ENCODE results near the gene IL22RA2. TPM values are rescaled to one million over a fixed set of nuclear protein-coding genes. Genes with fewer than 3 reads are reported as not detected.

Gene IL22RA2
- total RNA-seq, 1 experiment from 2014 or later, result not detected

DNA sequence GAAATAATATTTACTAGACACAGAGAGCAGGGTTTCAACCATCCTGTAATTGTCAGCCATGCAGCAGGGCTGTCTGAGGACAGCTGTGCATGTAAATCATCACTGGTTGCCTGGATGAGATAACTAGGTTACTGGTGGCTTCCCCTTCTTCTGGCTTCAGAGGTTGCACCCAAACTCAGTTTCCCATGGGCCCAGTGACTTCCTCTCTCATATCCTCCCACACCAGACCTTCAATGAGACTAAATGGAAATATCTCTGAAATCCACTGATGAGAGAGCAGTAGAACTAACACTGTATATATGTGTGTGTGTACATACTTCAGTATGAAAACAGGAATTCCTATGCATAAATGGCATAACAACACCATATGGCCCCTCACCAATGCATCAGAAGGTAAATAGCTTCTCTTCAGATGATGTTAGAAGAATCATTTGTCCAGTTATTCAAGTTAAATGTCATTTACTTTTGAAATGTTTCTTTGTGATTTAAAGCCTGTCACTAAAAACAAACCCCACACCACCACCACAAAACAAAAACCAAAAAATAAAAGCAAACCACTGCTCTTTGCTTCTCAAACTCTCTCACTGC is 77.7 kb downstream of the IL22RA2 start:
- no TSS peak for BruUV-seq (replicated peaks)
- no peak for TF ChIP-seq EZH2phosphoT487 (IDR thresholded peaks at IDR 0.05; ENCODE audit: borderline replicate concordance, low read length)
- TF ChIP-seq EZH2 (IDR thresholded peaks at IDR 0.05; ENCODE audit: low read length, unreplicated experiment), result no peak
- TF ChIP-seq, protein P1, sequence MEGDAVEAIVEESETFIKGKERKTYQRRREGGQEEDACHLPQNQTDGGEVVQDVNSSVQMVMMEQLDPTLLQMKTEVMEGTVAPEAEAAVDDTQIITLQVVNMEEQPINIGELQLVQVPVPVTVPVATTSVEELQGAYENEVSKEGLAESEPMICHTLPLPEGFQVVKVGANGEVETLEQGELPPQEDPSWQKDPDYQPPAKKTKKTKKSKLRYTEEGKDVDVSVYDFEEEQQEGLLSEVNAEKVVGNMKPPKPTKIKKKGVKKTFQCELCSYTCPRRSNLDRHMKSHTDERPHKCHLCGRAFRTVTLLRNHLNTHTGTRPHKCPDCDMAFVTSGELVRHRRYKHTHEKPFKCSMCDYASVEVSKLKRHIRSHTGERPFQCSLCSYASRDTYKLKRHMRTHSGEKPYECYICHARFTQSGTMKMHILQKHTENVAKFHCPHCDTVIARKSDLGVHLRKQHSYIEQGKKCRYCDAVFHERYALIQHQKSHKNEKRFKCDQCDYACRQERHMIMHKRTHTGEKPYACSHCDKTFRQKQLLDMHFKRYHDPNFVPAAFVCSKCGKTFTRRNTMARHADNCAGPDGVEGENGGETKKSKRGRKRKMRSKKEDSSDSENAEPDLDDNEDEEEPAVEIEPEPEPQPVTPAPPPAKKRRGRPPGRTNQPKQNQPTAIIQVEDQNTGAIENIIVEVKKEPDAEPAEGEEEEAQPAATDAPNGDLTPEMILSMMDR (conservative IDR thresholded peaks at IDR 0.05; ENCODE audit: low read depth, low read length), result no peak
- no peaks in the 10 kb centered on the region for H3F3A ChIP-seq (ENCODE audit: low read length, unreplicated experiment)
- no peak overlapping the region for H3K27ac ChIP-seq (ENCODE audit: low read length)
- no peaks in the 10 kb centered on the region for H3K79me2 ChIP-seq (ENCODE audit: low read length)
- ChIA-PET CTCF (no interaction called here), POLR2A (ENCODE audit: unreplicated experiment) (no interaction called here)
- no peak overlapping the region for H3K4me2 ChIP-seq (ENCODE audit: low read length)
- no peaks in the 10 kb centered on the region for H3K36me3 ChIP-seq (ENCODE audit: low read depth, low read length)
- no peaks in the 10 kb centered on the region for H3K9me3 ChIP-seq (ENCODE audit: low read length)
- H3K27me3 ChIP-seq (ENCODE audit: low read length), result no peaks in the 10 kb centered on the region
- 0 out of 2 replicates have a peak, but pooled peaks cover 4% of the 10 kb centered on the region for H3K4me1 ChIP-seq (ENCODE audit: insufficient read depth, low read length)
- ATAC-seq (no peak), DNase-seq (no peak)
- no peak overlapping the region for H3K4me3 ChIP-seq (ENCODE audit: low read length)
- H2AFZ ChIP-seq (ENCODE audit: low read length), result no peak overlapping the region
- intact Hi-C loops (cut with micrococcal nuclease), result loop anchor here (2.0 kb wide), 2 partner anchors 175 to 219 kb away; no protein-coding TSS in a partner anchor
- no peaks in the 10 kb centered on the region for H3K9me2 ChIP-seq (replicated peaks; ENCODE audit: low read length)
- no peaks in the 10 kb centered on the region for H4K20me1 ChIP-seq (ENCODE audit: low read length)
- H3K9ac ChIP-seq (ENCODE audit: low read length), result no peak overlapping the region

DNA sequence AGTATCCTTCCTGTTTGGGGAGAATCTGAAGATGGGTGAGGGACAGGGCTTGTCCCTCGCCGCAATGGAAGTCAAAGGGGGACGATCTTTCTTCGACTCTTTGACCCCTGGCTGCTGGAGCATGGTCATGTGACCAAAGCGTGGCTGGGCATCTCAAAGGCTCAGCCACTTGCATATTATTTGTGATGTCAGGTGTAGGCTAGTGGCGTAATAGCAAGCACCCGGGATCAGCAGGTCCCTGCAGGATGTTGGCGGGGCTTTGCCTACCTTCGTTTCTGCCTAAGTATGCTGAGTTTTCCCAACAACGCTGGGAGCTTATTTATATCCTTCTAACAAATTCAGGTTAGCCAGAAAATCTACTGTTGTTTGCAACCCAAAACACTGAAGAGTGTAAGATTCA is 78.4 kb downstream of the IL22RA2 start:
- POLR2A ChIA-PET (ENCODE audit: unreplicated experiment), result no interaction called here
- H2AFZ ChIP-seq (ENCODE audit: low read length), result no peak overlapping the region
- H3K9ac ChIP-seq (ENCODE audit: low read length), result no peak overlapping the region

More for the DNA sequence above, 78.4 kb downstream of the IL22RA2 start:
- no peak overlapping the region for H3K4me2 ChIP-seq (ENCODE audit: low read length)
- CTCF ChIA-PET, result no interaction called here
- H3K27me3 ChIP-seq (ENCODE audit: low read length), result no peaks in the 10 kb centered on the region
- no peaks in the 10 kb centered on the region for H3K9me2 ChIP-seq (replicated peaks; ENCODE audit: low read length)
- no peak overlapping the region for H3K27ac ChIP-seq (ENCODE audit: low read length)
- ATAC-seq (no peak), DNase-seq (no peak)
- no peaks in the 10 kb centered on the region for H3K79me2 ChIP-seq (ENCODE audit: low read length)
- TF ChIP-seq, protein P1 (conservative IDR thresholded peaks at IDR 0.05; ENCODE audit: low read depth, low read length), result no peak
- TF ChIP-seq EZH2phosphoT487 (IDR thresholded peaks at IDR 0.05; ENCODE audit: borderline replicate concordance, low read length) (no peak), EZH2 (IDR thresholded peaks at IDR 0.05; ENCODE audit: low read length, unreplicated experiment) (no peak)
- no peaks in the 10 kb centered on the region for H3K36me3 ChIP-seq (ENCODE audit: low read depth, low read length)
- H4K20me1 ChIP-seq (ENCODE audit: low read length), result no peaks in the 10 kb centered on the region
- H3K4me3 ChIP-seq (ENCODE audit: low read length), result no peak overlapping the region
- 0 out of 2 replicates have a peak, but pooled peaks cover 4% of the 10 kb centered on the region for H3K4me1 ChIP-seq (ENCODE audit: insufficient read depth, low read length)
- no TSS peak for BruUV-seq (replicated peaks)
- no peaks in the 10 kb centered on the region for H3F3A ChIP-seq (ENCODE audit: low read length, unreplicated experiment)
- intact Hi-C loops (cut with micrococcal nuclease), result loop anchor here (2.0 kb wide), 2 partner anchors 176 to 220 kb away; no protein-coding TSS in a partner anchor
- no peaks in the 10 kb centered on the region for H3K9me3 ChIP-seq (ENCODE audit: low read length)
